Endothelial cell (in vitro differentiated cells): ENCODE results near the gene UXS1. TPM values are rescaled to one million over a fixed set of nuclear protein-coding genes. Genes with fewer than 3 reads are reported as not detected.

ENCODE experiments used
- DNase-seq: peaks from one replicate; pipeline ENCODE4 v3.0.0; 2021; ENCODE audit warnings: low spot score
- H3K27ac Mint-ChIP-seq: one replicate; pipeline ENCODE4 v1.8.0; 2021; ENCODE audit warnings: mixed read lengths, inconsistent platforms; ENCODE audit not compliant: unreplicated experiment
- H3K27me3 Mint-ChIP-seq: one replicate; pipeline ENCODE4 v1.8.0; 2021; ENCODE audit warnings: mild to moderate bottlenecking, moderate library complexity, mixed read lengths, inconsistent platforms; ENCODE audit not compliant: unreplicated experiment
- H3K36me3 Mint-ChIP-seq: one replicate; pipeline ENCODE4 v1.8.0; 2021; ENCODE audit warnings: mild to moderate bottlenecking, low read depth, mixed read lengths, inconsistent platforms; ENCODE audit not compliant: unreplicated experiment
- H3K4me1 Mint-ChIP-seq: one replicate; pipeline ENCODE4 v1.8.0; 2021; ENCODE audit warnings: mild to moderate bottlenecking, mixed read lengths, inconsistent platforms; ENCODE audit not compliant: unreplicated experiment
- H3K4me3 Mint-ChIP-seq: one replicate; pipeline ENCODE4 v1.8.0; 2021; ENCODE audit warnings: mild to moderate bottlenecking, mixed read lengths, inconsistent platforms; ENCODE audit not compliant: unreplicated experiment
- H3K9me3 Mint-ChIP-seq: one replicate; pipeline ENCODE4 v1.8.0; 2021; ENCODE audit warnings: mixed read lengths, inconsistent platforms; ENCODE audit not compliant: unreplicated experiment
- total RNA-seq: library from RNA; stranded (reverse); fragmentation: NEBNext Ultra II Directional; extraction: Animal tissue kit (Norgen Biotek cat#: 25700); gene quantifications from one replicate; pipeline ENCODE4 v1.2.1, GENCODE V29; 2021; ENCODE audit not compliant: unreplicated experiment
- TF ChIP-seq, protein P1 (sequence below): fragments of 200-600 bp; sonication (generic); IDR thresholded peaks from one replicate; pipeline ENCODE4 v1.5.0; 2021; ENCODE audit warnings: antibody characterized with exemption; ENCODE audit not compliant: unreplicated experiment

UXS1 gene
- total RNA-seq, 1 donor from 2014 or later: 60.4 TPM

DNA sequence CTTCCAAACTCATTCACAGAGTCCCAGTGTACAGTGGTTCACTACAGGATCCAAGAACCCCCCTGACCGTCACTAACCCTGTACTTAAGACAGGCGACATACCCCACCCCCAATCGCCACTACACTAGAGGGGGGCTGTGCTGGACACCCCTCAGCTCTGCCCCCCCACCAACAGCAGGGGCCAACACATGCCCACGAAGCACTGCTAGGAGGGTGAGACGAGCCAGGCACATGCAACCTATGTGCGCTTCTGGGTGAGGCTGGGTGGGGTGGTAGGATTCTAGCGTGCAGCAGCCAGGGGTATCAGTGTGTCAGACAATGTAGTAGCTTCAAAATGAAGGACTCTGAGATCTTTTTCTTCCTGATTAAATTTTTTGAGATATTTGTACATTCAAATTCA is 67.8 kb downstream of the UXS1 start:
- no peak for DNase-seq
- TF ChIP-seq, protein P1, sequence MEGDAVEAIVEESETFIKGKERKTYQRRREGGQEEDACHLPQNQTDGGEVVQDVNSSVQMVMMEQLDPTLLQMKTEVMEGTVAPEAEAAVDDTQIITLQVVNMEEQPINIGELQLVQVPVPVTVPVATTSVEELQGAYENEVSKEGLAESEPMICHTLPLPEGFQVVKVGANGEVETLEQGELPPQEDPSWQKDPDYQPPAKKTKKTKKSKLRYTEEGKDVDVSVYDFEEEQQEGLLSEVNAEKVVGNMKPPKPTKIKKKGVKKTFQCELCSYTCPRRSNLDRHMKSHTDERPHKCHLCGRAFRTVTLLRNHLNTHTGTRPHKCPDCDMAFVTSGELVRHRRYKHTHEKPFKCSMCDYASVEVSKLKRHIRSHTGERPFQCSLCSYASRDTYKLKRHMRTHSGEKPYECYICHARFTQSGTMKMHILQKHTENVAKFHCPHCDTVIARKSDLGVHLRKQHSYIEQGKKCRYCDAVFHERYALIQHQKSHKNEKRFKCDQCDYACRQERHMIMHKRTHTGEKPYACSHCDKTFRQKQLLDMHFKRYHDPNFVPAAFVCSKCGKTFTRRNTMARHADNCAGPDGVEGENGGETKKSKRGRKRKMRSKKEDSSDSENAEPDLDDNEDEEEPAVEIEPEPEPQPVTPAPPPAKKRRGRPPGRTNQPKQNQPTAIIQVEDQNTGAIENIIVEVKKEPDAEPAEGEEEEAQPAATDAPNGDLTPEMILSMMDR: no peak
- Mint-ChIP-seq H3K4me1 (no peaks in the 10 kb centered on the region), H3K9me3 (no peaks in the 10 kb centered on the region), H3K27ac (no peak overlapping the region), H3K36me3 (peaks cover 20% of the 10 kb centered on the region), H3K4me3 (no peak overlapping the region), H3K27me3 (peaks cover 1% of the 10 kb centered on the region)

DNA sequence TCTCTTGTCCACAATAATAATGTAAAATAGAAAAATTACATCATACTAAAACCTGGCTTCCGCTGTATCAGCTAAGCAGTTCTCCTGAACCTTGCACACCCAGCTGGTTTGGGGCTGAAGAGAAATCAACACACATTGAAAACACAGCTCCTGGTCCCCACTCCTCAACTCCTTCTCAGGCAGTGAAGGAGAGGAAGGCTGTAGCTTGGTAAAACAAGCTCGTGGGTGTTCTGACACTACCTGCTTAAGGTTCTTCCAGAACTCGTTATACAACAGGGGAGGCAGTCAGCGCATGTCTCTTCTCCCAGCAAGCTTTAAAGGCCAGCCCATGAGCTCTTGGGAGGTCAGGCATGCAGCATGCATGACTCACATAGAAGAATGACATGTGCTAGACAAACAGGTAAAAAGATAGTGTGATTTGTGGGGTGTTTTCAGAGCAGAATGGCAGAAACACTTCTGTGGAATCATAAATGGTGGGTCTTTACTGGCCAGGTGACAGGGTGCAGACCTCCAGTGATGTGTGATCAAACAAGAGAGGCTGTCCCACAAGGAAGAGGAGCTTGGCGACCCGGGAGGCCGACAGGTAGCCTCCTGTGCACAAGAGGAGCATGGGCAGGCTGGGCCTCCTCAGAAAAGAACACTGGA is 69.1 kb downstream of the UXS1 start:
- TF ChIP-seq, protein P1: no peak
- Mint-ChIP-seq H3K4me3 (no peak overlapping the region), H3K36me3 (peaks cover 20% of the 10 kb centered on the region), H3K9me3 (no peaks in the 10 kb centered on the region), H3K27me3 (peaks cover 1% of the 10 kb centered on the region), H3K4me1 (no peaks in the 10 kb centered on the region), H3K27ac (no peak overlapping the region)
- no peak for DNase-seq

DNA sequence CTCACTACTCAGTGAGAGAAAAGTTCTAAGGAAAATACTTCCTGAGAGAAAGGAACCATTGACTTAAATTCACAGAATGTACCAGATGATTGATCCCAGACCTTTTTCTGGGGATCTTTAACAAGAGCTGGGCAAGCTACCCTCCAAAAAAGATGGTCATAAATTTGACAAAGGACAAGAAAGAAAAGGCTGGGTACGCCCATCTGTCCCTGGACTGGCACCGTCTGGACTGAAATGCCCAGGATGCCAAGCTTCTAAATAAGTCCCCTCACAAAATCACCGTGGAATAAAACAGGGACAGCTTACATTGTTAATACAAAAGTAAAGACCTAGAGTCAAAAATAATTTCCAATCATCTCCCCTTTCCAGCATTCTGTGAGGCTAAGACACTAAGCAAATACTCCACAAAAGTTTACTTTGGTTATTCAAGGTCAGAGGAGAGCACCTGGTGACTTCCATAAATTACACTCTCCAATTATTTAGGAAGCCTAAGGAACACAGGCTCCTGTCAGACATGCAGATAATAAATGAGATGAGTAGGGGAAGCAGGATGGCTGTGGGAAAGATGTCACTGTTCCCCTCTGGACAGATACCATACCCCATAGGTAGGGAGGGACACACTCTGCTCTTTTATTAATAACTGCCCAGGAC is 69.9 kb downstream of the UXS1 start:
- no peak overlapping the region for H3K4me3 Mint-ChIP-seq
- TF ChIP-seq, protein P1: no peak

DNA sequence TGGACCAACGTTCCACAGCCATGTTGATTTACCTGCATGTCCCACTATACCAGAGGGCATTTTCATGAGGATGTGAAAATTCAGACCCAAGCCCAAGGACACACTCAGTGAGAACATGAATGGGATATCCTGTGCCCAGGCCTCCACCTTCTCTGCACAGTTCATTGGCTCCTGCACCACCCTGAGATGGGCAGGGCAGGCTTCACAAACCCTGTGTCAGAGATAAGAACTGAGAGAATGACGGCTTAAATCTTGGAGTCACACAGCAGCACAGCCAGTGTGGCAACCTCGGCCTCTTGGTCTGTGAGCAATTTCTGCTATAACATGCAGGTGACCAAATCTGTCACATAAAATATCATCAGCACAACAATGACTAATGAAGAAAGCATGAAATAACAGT is 71.9 kb downstream of the UXS1 start:
- Mint-ChIP-seq H3K9me3 (no peaks in the 10 kb centered on the region), H3K4me3 (no peak overlapping the region)

More for the DNA sequence above, 69.9 kb downstream of the UXS1 start:
- no peak for DNase-seq
- H3K9me3 Mint-ChIP-seq: no peaks in the 10 kb centered on the region
- peaks cover 1% of the 10 kb centered on the region for H3K27me3 Mint-ChIP-seq
- peaks cover 17% of the 10 kb centered on the region for H3K36me3 Mint-ChIP-seq
- peaks cover 2% of the 10 kb centered on the region for H3K4me1 Mint-ChIP-seq
- no peak overlapping the region for H3K27ac Mint-ChIP-seq

DNA sequence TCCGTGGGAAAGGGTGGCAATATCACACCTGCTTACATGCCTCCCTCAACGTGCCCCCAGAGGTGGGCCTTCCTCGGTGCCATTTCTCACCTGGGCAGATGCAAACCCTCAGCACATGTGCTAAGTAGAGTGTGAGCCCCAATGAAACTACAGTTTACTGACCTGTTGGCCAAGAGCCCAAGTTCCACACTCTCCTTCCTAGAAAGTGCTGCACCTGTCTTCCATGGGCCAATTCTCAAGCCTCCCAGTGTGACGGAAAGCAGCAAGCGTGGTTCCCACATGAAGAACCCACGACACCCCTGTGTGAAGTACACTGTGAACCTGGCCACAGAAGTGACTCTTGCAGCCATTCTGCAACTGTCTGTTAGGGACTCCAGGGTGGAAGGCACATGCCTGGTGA is 73.7 kb downstream of the UXS1 start:
- TF ChIP-seq, protein P1: no peak
- H3K4me3 Mint-ChIP-seq: no peak overlapping the region
- H3K36me3 Mint-ChIP-seq: peaks cover 10% of the 10 kb centered on the region
- no peak overlapping the region for H3K27ac Mint-ChIP-seq
- H3K4me1 Mint-ChIP-seq: peaks cover 2% of the 10 kb centered on the region
- H3K27me3 Mint-ChIP-seq: no peaks in the 10 kb centered on the region
- DNase-seq: no peak
- no peaks in the 10 kb centered on the region for H3K9me3 Mint-ChIP-seq

More for the DNA sequence above, 71.9 kb downstream of the UXS1 start:
- TF ChIP-seq, protein P1: no peak
- Mint-ChIP-seq H3K27me3 (peaks cover 1% of the 10 kb centered on the region), H3K36me3 (peaks cover 6% of the 10 kb centered on the region), H3K27ac (no peak overlapping the region), H3K4me1 (peaks cover 2% of the 10 kb centered on the region)
- no peak for DNase-seq
